CD14-positive monocyte (primary cell): ENCODE data around the gene SLAMF6. TPM values are rescaled to one million over a fixed set of nuclear protein-coding genes. Genes with fewer than 3 reads are reported as not detected.

ENCODE experiments used
- DNase-seq, 3 donors: peaks; one replicate each; pipeline ENCODE4 v3.0.0-alpha.2; 2011 to 2022
- H2AFZ ChIP-seq: 2 replicates; pipeline ENCODE4 v1.6.0; 2012; ENCODE audit warnings: mild to moderate bottlenecking, low read depth, low read length, inconsistent platforms; ENCODE audit not compliant: insufficient read depth, poor library complexity, severe bottlenecking
- H3K27ac ChIP-seq, 2 donors: 1 replicate in 1 of 2; 2 replicates in 1 of 2; pipeline ENCODE4 v1.5.1; 2012 to 2013; ENCODE audit warnings: low read length in 2 of 2, control low read depth in 1 of 2, inconsistent platforms in 1 of 2, low read depth in 1 of 2, mild to moderate bottlenecking in 1 of 2
- H3K27me3 ChIP-seq, 2 donors: one replicate each; pipeline versions ENCODE4 v1.6.0 to v1.6.1; 2011 to 2013; ENCODE audit warnings: low read length in 2 of 2; ENCODE audit not compliant: control insufficient read depth in 2 of 2, insufficient read depth in 2 of 2
- H3K36me3 ChIP-seq, 2 donors: replicated peaks in 1 of 2; 1 replicate in 1 of 2; 2 replicates in 1 of 2; pipeline versions ENCODE4 v1.5.1 to v1.6.1; 2012 to 2013; ENCODE audit warnings: low read length in 2 of 2, control low read depth in 1 of 2, inconsistent platforms in 1 of 2, mild to moderate bottlenecking in 1 of 2; ENCODE audit not compliant: insufficient read depth in 2 of 2, control insufficient read depth in 1 of 2
- H3K4me1 ChIP-seq, 2 donors: 1 replicate in 1 of 2; 2 replicates in 1 of 2; pipeline versions ENCODE4 v1.5.1 to v1.6.1; 2012 to 2013; ENCODE audit warnings: low read length in 2 of 2, control low read depth in 1 of 2, inconsistent platforms in 1 of 2, mild to moderate bottlenecking in 1 of 2, moderate library complexity in 1 of 2; ENCODE audit not compliant: insufficient read depth in 2 of 2, control insufficient read depth in 1 of 2
- H3K4me2 ChIP-seq: replicated peaks from 2 replicates; pipeline ENCODE3; 2012; ENCODE audit warnings: low read length, moderate library complexity, mild to moderate bottlenecking; ENCODE audit not compliant: poor library complexity, severe bottlenecking; ENCODE audit errors: extremely low read depth
- H3K4me3 ChIP-seq, 3 experiments: fragments of 200-600 bp in 1 of 3; sonication (generic) in 1 of 3; replicated peaks in 1 of 3; 1 replicate in 2 of 3; 2 replicates in 1 of 3; pipeline ENCODE4 v1.5.1; 2011 to 2013; ENCODE audit warnings: low read length in 3 of 3, mild to moderate bottlenecking in 3 of 3, control low read depth in 2 of 3, low read depth in 2 of 3, inconsistent platforms in 1 of 3, moderate library complexity in 1 of 3
- H3K79me2 ChIP-seq: 2 replicates; pipeline ENCODE4 v1.6.0; 2012; ENCODE audit warnings: mild to moderate bottlenecking, control low read depth, inconsistent platforms, low read length, moderate library complexity; ENCODE audit not compliant: insufficient read depth
- H3K9ac ChIP-seq: 2 replicates; pipeline ENCODE4 v1.6.0; 2017; ENCODE audit warnings: low read length, mild to moderate bottlenecking; ENCODE audit not compliant: insufficient read depth, poor library complexity, severe bottlenecking
- H3K9me3 ChIP-seq, 2 donors: replicated peaks in 1 of 2; 1 replicate in 1 of 2; 2 replicates in 1 of 2; pipeline versions ENCODE4 v1.5.1 to v1.6.1; 2012 to 2013; ENCODE audit warnings: low read length in 2 of 2, control low read depth in 1 of 2; ENCODE audit not compliant: control insufficient read depth in 1 of 2, insufficient read depth in 1 of 2
- H4K20me1 ChIP-seq: 2 replicates; pipeline ENCODE4 v1.6.0; 2012; ENCODE audit warnings: mild to moderate bottlenecking, low read length, control low read depth, moderate library complexity; ENCODE audit not compliant: insufficient read depth
- H3K27ac Mint-ChIP-seq, 7 donors: one replicate each; pipeline ENCODE4 v1.8.0; 2020; ENCODE audit warnings: mild to moderate bottlenecking in 7 of 7, mixed read lengths in 7 of 7, moderate library complexity in 6 of 7, inconsistent platforms in 2 of 7
- H3K27me3 Mint-ChIP-seq, 3 donors: one replicate each; pipeline ENCODE4 v1.8.0; 2021 to 2022; ENCODE audit warnings: low read depth in 3 of 3, mild to moderate bottlenecking in 3 of 3, mixed read lengths in 3 of 3, moderate library complexity in 3 of 3, inconsistent platforms in 1 of 3
- H3K36me3 Mint-ChIP-seq, 2 donors: one replicate each; pipeline ENCODE4 v1.8.0; 2020; ENCODE audit warnings: mixed read lengths in 2 of 2, inconsistent platforms in 1 of 2, mild to moderate bottlenecking in 1 of 2
- H3K4me1 Mint-ChIP-seq: one replicate; pipeline ENCODE4 v1.8.0; 2020; ENCODE audit warnings: mild to moderate bottlenecking, mixed read lengths
- H3K4me3 Mint-ChIP-seq, 2 donors: one replicate each; pipeline ENCODE4 v1.8.0; 2020; ENCODE audit warnings: mild to moderate bottlenecking in 2 of 2, mixed read lengths in 2 of 2, moderate library complexity in 1 of 2
- H3K9me3 Mint-ChIP-seq, 7 donors: one replicate each; pipeline ENCODE4 v1.8.0; 2020 to 2022; ENCODE audit warnings: mixed read lengths in 7 of 7, mild to moderate bottlenecking in 6 of 7, moderate library complexity in 6 of 7, inconsistent platforms in 2 of 7
- CTCF ChIP-seq: fragments of 200-600 bp; IDR thresholded peaks from one replicate; pipeline ENCODE4 v1.8.0; 2022; ENCODE audit warnings: antibody characterized with exemption, mild to moderate bottlenecking
- WGBS: methylation state at CpG from one replicate; pipeline ENCODE4 v1.1.5; 2013; ENCODE audit warnings: missing lambda C conversion rate; ENCODE audit not compliant: insufficient coverage; 5-methylcytosine and 5-hydroxymethylcytosine counted together
- intact Hi-C, 2 donors: fragments of 100-400 bp; cut with micrococcal nuclease; formaldehyde crosslinking; loops; one replicate each; pipeline versions ENCODE4 v1.15.0 to v1.15.1; 2023
- polyA plus RNA-seq, 3 donors: library from polyadenylated mRNA; depleted of rRNA in 1 of 3; unstranded in 2 of 3; stranded (reverse) in 1 of 3; fragments of 300-500 nt in 2 of 3; fragments of >200 nt in 1 of 3; fragmentation: Illumina TruSeq in 2 of 3; gene quantifications; 1 replicate in 2 of 3; 2 replicates in 1 of 3; pipeline ENCODE4 v1.2.3, GENCODE V29; 2012 to 2021

Gene SLAMF6
- polyA plus RNA-seq, 3 donors, result 0.32 to 0.72 (median 0.50) TPM

- no peak for DNase-seq
- no peaks in the 10 kb centered on the region for H3K27me3 ChIP-seq
- no peak overlapping the region for H3K4me2 ChIP-seq
- peaks cover 2 to 10% (median 5%) of the 10 kb centered on the region in 7 donors for H3K9me3 Mint-ChIP-seq
- intact Hi-C loops, result loop anchor here (5.0 kb wide), 2 partner anchors 36 to 66 kb away; partner anchors contain the start of gene CD84 (in 1 of the 2)
- peak overlapping the region in 5 of 7 donors; percentile 10 to 92 (median 68) for H3K27ac Mint-ChIP-seq
- peaks cover 19 to 23% of the 10 kb centered on the region in 2 donors for H3K36me3 Mint-ChIP-seq
- H3K4me3 Mint-ChIP-seq, result no peak overlapping the region
- peak overlapping the region in 1 of 2 donors; percentile 53 for H3K27ac ChIP-seq
- H3K4me1 ChIP-seq, result peaks cover 25 to 29% of the 10 kb centered on the region in 2 donors
- peaks cover 6% of the 10 kb centered on the region for H3K79me2 ChIP-seq
- no peak for TF ChIP-seq CTCF
- H3K4me1 Mint-ChIP-seq, result peaks cover 42% of the 10 kb centered on the region
- H4K20me1 ChIP-seq, result no peaks in the 10 kb centered on the region
- H3K4me3 ChIP-seq, result no peak overlapping the region
- H3K9ac ChIP-seq, result no peak overlapping the region
- no peaks in the 10 kb centered on the region for H3K36me3 ChIP-seq
- H3K27me3 Mint-ChIP-seq, result no peaks in the 10 kb centered on the region
- no peak overlapping the region for H2AFZ ChIP-seq
- H3K9me3 ChIP-seq, result peaks cover 0 to 4% of the 10 kb centered on the region in 2 donors
Observed at GRCh38 chr1:160540859-160541233, 17.8 kb upstream of the SLAMF6 start.

- no peaks in the 10 kb centered on the region for H3K27me3 ChIP-seq
- peaks cover 6% of the 10 kb centered on the region for H3K79me2 ChIP-seq
- peak overlapping the region in 1 of 2 donors; percentile 22 for H3K4me3 Mint-ChIP-seq
- no peaks in the 10 kb centered on the region for H3K36me3 ChIP-seq
- intact Hi-C loops, result loop anchor here (5.0 kb wide), 2 partner anchors 37 to 67 kb away; partner anchors contain the start of gene CD84 (in 1 of the 2)
- H3K27ac Mint-ChIP-seq, result peak overlapping the region; percentile 41 to 92 (median 68)
- no peaks in the 10 kb centered on the region for H3K27me3 Mint-ChIP-seq
- peak overlapping the region; percentile 52 for H2AFZ ChIP-seq
- H3K4me3 ChIP-seq, result peak overlapping the region in 1 of 3 experiments; percentile 1
- H3K9me3 Mint-ChIP-seq, result peaks cover 3 to 16% (median 10%) of the 10 kb centered on the region in 7 donors
- H3K27ac ChIP-seq, result peak overlapping the region in 1 of 2 donors; percentile 53
- WGBS, result 0% methylated on average over 3 of the region's 8 CpGs
- H3K4me2 ChIP-seq, result no peak overlapping the region
- TF ChIP-seq CTCF, result no peak
- peaks cover 19 to 23% of the 10 kb centered on the region in 2 donors for H3K36me3 Mint-ChIP-seq
- H3K9me3 ChIP-seq, result peaks cover 2 to 10% of the 10 kb centered on the region in 2 donors
- no peaks in the 10 kb centered on the region for H4K20me1 ChIP-seq
- peaks cover 19 to 22% of the 10 kb centered on the region in 2 donors for H3K4me1 ChIP-seq
- H3K9ac ChIP-seq, result no peak overlapping the region
- H3K4me1 Mint-ChIP-seq, result peaks cover 37% of the 10 kb centered on the region
- DNase-seq, result peak; percentile 32 to 58 (median 41)
Observed at GRCh38 chr1:160539990-160540858, 17.2 kb upstream of the SLAMF6 start.
